HepG2 (cell line): ENCODE data around the gene IFT80. TPM values are rescaled to one million over a fixed set of nuclear protein-coding genes. Genes with fewer than 3 reads are reported as not detected.

Experiments used
- CCDC6 ChIP-seq: sonication (generic); formaldehyde crosslinking; IDR thresholded peaks from 2 replicates; pipeline ENCODE4 v1.8.1; 2022; ENCODE audit warnings: mild to moderate bottlenecking, missing genetic modification reagents, moderate library complexity
- CENPX ChIP-seq: sonication (generic); formaldehyde crosslinking; IDR thresholded peaks from 2 replicates; pipeline ENCODE4 v1.9.0; 2021; ENCODE audit warnings: mild to moderate bottlenecking, missing genetic modification reagents, moderate library complexity
- FOSL1 ChIP-seq: sonication (generic); formaldehyde crosslinking; IDR thresholded peaks from 2 replicates; pipeline ENCODE4 v1.9.0; 2021; ENCODE audit warnings: missing genetic modification reagents, borderline replicate concordance
- HOXA5 ChIP-seq: sonication (generic); formaldehyde crosslinking; IDR thresholded peaks from 2 replicates; pipeline ENCODE4 v1.4.0; 2020; ENCODE audit warnings: missing genetic modification reagents
- JARID2 ChIP-seq: sonication (generic); formaldehyde crosslinking; IDR thresholded peaks from 2 replicates; pipeline ENCODE4 v1.8.1; 2023; ENCODE audit warnings: missing genetic modification reagents, inconsistent platforms; ENCODE audit not compliant: insufficient replicate concordance
- MED13 ChIP-seq: sonication (generic); formaldehyde crosslinking; IDR thresholded peaks from 2 replicates; pipeline ENCODE4 v1.5.0; 2020; ENCODE audit warnings: missing genetic modification reagents
- MTA3 ChIP-seq: sonication (generic); formaldehyde crosslinking; IDR thresholded peaks from 2 replicates; pipeline ENCODE4 v1.4.0; 2020; ENCODE audit warnings: missing genetic modification reagents
- ZNF3 ChIP-seq: IDR thresholded peaks from 2 replicates; pipeline ENCODE4 v1.7.0; 2017; ENCODE audit warnings: inconsistent platforms
- ZNF510 ChIP-seq: sonication (generic); formaldehyde crosslinking; IDR thresholded peaks from 2 replicates; pipeline ENCODE4 v1.4.0; 2020; ENCODE audit warnings: low read depth, mild to moderate bottlenecking, missing genetic modification reagents
- ZNF660 ChIP-seq: sonication (generic); formaldehyde crosslinking; IDR thresholded peaks from 2 replicates; pipeline ENCODE4 v1.5.1; 2020; ENCODE audit warnings: mild to moderate bottlenecking, low read depth, missing genetic modification reagents, borderline replicate concordance
- polyA plus RNA-seq, 8 experiments: library from polyadenylated mRNA; depleted of rRNA in 3 of 8; stranded (reverse) in 7 of 8; unstranded in 1 of 8; fragments of >200 nt; fragmentation: Illumina TruSeq in 4 of 8; extraction: Trizol in 4 of 8; gene quantifications; 2 replicates each; pipeline versions ENCODE4 v1.2.1 to v1.2.3, GENCODE V29; 2011 to 2016; ENCODE audit warnings: low read depth in 4 of 8, missing spikeins in 1 of 8, mixed read lengths in 1 of 8; ENCODE audit not compliant: insufficient read depth in 1 of 8
- total RNA-seq, 5 experiments: library from RNA; depleted of rRNA; stranded (reverse); fragments of >200 nt; fragmentation: Illumina TruSeq; extraction: Trizol; gene quantifications; 2 replicates each; pipeline ENCODE4 v1.2.3, GENCODE V29; 2016; ENCODE audit warnings: low read depth in 1 of 5
- TF ChIP-seq, protein P1 (sequence below): sonication (generic); formaldehyde crosslinking; IDR thresholded peaks from 2 replicates; pipeline ENCODE4 v1.4.0; 2020; ENCODE audit warnings: mild to moderate bottlenecking, missing genetic modification reagents
- TF ChIP-seq, protein P2 (sequence below): sonication (generic); formaldehyde crosslinking; IDR thresholded peaks from 2 replicates; pipeline ENCODE4 v1.5.0; 2020; ENCODE audit warnings: mild to moderate bottlenecking, missing genetic modification reagents, borderline replicate concordance
- TF ChIP-seq, protein P3 (sequence below): sonication (generic); formaldehyde crosslinking; IDR thresholded peaks from 2 replicates; pipeline ENCODE4 v1.4.0; 2020; ENCODE audit warnings: missing genetic modification reagents, borderline replicate concordance

The IFT80 gene
- total and polyA plus RNA-seq, 2 of the 13 experiments (the other 11 are each of a cell fraction or from before 2014, with no cell fraction given), result 11.4 to 15.7 TPM

DNA sequence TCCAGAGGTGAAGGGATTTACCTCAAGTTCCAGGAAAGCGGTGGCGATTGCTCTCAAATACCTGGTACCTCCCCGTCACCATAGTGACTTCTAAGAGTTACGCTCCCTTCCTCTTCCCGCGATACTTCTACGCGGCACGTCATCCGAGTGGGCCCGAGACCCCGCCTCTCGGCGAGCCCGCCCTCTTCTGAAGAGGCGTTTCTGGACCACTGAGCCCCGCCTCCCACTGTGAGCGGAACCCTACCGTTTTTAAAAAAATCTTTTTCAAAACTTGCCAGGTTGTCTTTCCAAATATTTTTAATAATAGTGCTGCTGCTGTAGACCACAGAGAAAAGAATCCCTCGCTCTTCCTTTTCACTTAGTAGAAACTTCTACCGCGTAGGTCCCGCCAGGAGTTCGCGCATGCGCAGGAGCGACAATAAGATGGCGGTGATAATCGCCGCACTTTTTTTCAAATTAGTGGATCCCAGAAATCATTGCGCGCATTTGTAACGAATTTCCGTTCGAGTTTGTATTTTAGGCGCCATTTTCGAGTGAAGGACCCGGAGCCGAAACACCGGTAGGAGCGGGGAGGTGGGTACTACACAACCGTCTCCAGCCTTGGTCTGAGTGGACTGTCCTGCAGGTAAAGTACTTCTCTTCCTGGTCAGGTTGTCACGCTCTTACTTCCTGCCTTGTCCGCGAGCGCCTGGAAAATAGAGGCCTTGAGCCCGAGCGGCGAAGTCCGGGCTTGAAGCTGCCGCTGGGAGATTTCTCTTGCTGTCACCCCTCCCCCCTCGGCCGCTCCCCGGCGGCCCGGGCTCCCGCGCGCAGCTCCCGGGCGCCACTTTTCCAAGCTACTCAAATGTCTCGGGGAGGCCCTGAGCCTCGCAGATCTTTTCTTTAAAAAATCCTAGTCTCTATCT lies at the start of gene IFT80, which contains the start of gene SMC4 (continued):
- TF ChIP-seq, protein P1, sequence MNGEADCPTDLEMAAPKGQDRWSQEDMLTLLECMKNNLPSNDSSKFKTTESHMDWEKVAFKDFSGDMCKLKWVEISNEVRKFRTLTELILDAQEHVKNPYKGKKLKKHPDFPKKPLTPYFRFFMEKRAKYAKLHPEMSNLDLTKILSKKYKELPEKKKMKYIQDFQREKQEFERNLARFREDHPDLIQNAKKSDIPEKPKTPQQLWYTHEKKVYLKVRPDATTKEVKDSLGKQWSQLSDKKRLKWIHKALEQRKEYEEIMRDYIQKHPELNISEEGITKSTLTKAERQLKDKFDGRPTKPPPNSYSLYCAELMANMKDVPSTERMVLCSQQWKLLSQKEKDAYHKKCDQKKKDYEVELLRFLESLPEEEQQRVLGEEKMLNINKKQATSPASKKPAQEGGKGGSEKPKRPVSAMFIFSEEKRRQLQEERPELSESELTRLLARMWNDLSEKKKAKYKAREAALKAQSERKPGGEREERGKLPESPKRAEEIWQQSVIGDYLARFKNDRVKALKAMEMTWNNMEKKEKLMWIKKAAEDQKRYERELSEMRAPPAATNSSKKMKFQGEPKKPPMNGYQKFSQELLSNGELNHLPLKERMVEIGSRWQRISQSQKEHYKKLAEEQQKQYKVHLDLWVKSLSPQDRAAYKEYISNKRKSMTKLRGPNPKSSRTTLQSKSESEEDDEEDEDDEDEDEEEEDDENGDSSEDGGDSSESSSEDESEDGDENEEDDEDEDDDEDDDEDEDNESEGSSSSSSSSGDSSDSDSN (CRISPR knock-in tag), result no peak
- TF ChIP-seq, protein P2, sequence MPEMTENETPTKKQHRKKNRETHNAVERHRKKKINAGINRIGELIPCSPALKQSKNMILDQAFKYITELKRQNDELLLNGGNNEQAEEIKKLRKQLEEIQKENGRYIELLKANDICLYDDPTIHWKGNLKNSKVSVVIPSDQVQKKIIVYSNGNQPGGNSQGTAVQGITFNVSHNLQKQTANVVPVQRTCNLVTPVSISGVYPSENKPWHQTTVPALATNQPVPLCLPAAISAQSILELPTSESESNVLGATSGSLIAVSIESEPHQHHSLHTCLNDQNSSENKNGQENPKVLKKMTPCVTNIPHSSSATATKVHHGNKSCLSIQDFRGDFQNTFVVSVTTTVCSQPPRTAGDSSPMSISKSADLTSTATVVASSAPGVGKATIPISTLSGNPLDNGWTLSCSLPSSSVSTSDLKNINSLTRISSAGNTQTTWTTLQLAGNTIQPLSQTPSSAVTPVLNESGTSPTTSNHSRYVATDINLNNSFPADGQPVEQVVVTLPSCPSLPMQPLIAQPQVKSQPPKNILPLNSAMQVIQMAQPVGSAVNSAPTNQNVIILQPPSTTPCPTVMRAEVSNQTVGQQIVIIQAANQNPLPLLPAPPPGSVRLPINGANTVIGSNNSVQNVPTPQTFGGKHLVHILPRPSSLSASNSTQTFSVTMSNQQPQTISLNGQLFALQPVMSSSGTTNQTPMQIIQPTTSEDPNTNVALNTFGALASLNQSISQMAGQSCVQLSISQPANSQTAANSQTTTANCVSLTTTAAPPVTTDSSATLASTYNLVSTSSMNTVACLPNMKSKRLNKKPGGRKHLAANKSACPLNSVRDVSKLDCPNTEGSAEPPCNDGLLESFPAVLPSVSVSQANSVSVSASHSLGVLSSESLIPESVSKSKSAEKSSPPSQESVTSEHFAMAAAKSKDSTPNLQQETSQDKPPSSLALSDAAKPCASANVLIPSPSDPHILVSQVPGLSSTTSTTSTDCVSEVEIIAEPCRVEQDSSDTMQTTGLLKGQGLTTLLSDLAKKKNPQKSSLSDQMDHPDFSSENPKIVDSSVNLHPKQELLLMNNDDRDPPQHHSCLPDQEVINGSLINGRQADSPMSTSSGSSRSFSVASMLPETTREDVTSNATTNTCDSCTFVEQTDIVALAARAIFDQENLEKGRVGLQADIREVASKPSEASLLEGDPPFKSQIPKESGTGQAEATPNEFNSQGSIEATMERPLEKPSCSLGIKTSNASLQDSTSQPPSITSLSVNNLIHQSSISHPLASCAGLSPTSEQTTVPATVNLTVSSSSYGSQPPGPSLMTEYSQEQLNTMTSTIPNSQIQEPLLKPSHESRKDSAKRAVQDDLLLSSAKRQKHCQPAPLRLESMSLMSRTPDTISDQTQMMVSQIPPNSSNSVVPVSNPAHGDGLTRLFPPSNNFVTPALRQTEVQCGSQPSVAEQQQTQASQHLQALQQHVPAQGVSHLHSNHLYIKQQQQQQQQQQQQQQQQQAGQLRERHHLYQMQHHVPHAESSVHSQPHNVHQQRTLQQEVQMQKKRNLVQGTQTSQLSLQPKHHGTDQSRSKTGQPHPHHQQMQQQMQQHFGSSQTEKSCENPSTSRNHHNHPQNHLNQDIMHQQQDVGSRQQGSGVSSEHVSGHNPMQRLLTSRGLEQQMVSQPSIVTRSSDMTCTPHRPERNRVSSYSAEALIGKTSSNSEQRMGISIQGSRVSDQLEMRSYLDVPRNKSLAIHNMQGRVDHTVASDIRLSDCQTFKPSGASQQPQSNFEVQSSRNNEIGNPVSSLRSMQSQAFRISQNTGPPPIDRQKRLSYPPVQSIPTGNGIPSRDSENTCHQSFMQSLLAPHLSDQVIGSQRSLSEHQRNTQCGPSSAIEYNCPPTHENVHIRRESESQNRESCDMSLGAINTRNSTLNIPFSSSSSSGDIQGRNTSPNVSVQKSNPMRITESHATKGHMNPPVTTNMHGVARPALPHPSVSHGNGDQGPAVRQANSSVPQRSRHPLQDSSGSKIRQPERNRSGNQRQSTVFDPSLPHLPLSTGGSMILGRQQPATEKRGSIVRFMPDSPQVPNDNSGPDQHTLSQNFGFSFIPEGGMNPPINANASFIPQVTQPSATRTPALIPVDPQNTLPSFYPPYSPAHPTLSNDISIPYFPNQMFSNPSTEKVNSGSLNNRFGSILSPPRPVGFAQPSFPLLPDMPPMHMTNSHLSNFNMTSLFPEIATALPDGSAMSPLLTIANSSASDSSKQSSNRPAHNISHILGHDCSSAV (CRISPR knock-in tag), result no peak
- no peak for TF ChIP-seq FOSL1 (CRISPR knock-in tag)
- no peak for TF ChIP-seq CENPX (CRISPR knock-in tag)
- TF ChIP-seq CCDC6 (CRISPR knock-in tag), result peak; percentile 79
- no peak for TF ChIP-seq ZNF510 (CRISPR knock-in tag)
- no peak for TF ChIP-seq JARID2
- TF ChIP-seq MED13 (CRISPR knock-in tag), result no peak
- TF ChIP-seq MTA3 (CRISPR knock-in tag), result no peak
- TF ChIP-seq HOXA5, result no peak
- no peak for TF ChIP-seq ZNF3 (CRISPR knock-in tag)
- TF ChIP-seq, protein P3, sequence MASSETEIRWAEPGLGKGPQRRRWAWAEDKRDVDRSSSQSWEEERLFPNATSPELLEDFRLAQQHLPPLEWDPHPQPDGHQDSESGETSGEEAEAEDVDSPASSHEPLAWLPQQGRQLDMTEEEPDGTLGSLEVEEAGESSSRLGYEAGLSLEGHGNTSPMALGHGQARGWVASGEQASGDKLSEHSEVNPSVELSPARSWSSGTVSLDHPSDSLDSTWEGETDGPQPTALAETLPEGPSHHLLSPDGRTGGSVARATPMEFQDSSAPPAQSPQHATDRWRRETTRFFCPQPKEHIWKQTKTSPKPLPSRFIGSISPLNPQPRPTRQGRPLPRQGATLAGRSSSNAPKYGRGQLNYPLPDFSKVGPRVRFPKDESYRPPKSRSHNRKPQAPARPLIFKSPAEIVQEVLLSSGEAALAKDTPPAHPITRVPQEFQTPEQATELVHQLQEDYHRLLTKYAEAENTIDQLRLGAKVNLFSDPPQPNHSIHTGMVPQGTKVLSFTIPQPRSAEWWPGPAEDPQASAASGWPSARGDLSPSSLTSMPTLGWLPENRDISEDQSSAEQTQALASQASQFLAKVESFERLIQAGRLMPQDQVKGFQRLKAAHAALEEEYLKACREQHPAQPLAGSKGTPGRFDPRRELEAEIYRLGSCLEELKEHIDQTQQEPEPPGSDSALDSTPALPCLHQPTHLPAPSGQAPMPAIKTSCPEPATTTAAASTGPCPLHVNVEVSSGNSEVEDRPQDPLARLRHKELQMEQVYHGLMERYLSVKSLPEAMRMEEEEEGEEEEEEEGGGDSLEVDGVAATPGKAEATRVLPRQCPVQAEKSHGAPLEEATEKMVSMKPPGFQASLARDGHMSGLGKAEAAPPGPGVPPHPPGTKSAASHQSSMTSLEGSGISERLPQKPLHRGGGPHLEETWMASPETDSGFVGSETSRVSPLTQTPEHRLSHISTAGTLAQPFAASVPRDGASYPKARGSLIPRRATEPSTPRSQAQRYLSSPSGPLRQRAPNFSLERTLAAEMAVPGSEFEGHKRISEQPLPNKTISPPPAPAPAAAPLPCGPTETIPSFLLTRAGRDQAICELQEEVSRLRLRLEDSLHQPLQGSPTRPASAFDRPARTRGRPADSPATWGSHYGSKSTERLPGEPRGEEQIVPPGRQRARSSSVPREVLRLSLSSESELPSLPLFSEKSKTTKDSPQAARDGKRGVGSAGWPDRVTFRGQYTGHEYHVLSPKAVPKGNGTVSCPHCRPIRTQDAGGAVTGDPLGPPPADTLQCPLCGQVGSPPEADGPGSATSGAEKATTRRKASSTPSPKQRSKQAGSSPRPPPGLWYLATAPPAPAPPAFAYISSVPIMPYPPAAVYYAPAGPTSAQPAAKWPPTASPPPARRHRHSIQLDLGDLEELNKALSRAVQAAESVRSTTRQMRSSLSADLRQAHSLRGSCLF (CRISPR knock-in tag), result no peak
- TF ChIP-seq ZNF660 (CRISPR knock-in tag), result no peak
